GM21526 (cell line): ENCODE data around the gene MUC6.

ENCODE experiments used
- ATAC-seq: cut with Tn5 transposase; IDR thresholded peaks from one replicate; pipeline ENCODE4 v1.9.1; 2021; ENCODE audit warnings: moderate library complexity; ENCODE audit not compliant: unreplicated experiment, low FRiP score

MUC6 gene

GRCh38 chr11:1039481-1040427 is 3.2 kb upstream of the MUC6 start:
- no peak for ATAC-seq

GRCh38 chr11:1038921-1039320 is 2.4 kb upstream of the MUC6 start:
- no peak for ATAC-seq

DNA sequence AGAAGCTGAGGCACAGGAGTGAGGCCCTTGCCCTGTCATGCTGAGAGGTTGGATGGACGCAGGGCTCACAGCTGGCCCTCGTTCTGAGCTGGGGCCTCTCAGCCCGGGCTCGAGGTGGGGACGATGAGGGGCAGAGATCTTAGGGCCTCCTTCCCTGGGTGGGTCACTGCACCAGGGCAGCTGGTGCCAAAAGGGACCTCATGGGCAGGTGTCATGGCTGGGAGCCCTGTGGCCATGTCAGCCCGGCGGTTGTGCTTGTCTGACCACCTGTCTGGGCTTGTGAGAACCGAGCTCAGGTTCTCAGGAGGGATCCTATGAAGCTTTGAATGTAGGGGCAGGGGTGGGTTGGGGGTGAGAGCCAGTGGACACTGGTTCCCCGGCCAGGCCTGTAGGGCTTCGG is 1.8 kb upstream of the MUC6 start:
- no peak for ATAC-seq

DNA sequence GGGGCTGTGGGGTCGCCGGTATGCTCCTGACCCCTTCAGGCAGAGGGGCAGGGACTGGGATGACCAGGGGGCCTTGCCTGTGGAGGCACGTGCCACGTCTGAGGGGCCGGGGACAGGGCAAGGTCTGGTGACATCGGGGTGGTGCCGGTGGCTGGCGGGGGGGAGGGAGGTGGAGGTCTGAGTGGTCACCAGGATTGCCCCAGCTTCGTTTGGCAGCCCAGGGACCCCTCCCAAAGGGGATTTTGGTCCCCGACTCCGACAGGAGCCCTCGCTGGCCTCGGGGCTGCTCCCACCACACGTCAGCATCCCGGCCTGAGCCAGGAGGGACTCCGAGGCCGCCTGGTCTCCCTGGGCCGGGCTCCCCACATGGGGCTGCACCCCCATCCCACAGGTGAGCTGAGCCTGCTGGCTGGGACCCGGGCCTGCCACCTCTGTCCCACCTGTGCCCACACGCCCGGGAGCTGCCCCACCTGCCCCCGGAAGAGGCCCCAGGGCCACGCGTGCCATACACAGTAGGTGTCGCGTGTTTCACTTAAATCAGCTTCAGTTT is 1.1 kb upstream of the MUC6 start:
- ATAC-seq = no peak

DNA sequence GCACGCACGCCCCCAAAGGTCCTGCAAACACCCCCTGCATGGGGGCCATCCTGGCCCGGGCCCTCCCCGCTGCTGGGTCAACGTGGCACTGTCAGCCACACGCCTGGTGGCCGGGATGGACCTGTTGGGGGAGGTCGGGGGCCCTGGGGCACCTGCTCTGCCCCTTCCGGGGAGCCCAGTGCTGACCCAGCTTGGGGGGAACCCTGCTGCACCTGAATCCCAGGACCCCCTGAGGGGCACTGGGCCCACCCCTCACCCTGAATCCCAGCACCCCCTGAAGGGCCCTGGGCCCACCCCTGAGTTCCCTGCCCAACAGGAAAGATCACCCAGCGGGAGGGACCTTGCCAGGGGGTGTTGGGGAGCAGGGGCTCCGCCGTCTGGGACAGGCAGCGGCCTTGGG is 413 bp upstream of the MUC6 start:
- ATAC-seq = no peak

- ATAC-seq = no peak
Observed at GRCh38 chr11:1035577-1036283, 788 bp downstream of the MUC6 start.

GRCh38 chr11:1034456-1035295 is 1.8 kb downstream of the MUC6 start:
- no peak for ATAC-seq

- no peak for ATAC-seq
Observed at GRCh38 chr11:1034001-1034400, 2.5 kb downstream of the MUC6 start.

GRCh38 chr11:1033016-1033798 is 3.3 kb downstream of the MUC6 start:
- no peak for ATAC-seq

GRCh38 chr11:1032310-1032891 is 4.1 kb downstream of the MUC6 start:
- no peak for ATAC-seq

DNA sequence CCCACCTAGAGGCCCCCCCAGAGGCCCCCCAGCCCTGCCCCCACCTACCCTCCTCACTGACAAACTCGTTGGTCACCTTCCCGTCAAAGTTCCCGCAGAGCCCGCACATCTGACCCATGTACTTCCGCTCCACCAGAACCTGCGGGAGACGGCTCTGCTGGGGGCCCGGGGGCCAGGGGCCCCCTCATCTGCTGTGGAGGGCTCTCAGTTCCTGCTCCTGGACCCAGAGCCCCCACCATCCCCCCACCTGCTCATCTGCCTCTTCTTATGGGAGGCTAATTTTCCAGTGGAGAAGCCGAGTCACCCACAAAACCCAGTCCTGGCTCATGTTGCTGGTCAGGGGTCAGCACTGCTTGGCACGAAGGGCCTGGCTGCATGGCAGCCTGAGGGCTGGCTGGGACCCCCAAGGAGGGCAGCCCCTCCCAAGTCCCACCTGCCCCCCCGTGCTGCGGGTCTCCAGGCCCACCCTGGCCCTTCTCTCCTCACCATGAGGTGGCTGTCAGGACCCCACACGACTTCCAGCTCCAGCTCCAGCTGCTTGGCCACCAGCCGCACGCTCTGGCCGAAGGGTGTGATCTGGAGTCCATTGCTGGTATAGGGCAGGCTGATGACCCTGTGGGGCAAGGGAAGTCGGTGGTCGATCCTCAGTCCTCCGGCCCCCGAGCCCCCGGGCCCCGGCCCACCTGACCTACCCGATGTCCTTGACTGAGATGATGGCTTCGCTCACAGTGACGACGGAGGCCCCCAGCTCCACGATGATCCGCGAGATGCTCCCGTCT is 5.2 kb downstream of the MUC6 start:
- no peak for ATAC-seq

GRCh38 chr11:1030556-1030955 is 6.0 kb downstream of the MUC6 start:
- no peak for ATAC-seq

DNA sequence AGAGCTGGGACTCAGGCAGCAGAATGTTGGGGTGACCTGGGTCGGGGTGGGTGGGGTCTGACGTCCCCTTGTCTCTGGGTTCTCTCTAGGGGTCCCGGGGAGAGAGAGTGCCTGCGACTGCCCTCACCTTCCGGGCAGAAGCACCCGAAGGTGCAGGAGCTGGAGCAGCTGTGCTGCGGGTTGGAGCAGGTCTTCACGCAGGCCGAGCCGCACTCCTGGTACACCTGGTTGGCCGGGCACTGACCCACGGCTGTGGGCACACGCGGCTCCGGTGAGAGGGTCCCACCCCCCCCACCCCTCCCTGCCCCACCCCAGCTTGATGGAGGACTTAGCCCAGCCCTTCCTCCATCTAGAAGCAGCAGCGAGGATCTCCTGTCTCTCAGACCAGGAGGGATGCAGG is 6.4 kb downstream of the MUC6 start:
- ATAC-seq = no peak

GRCh38 chr11:1029654-1030053 is 6.9 kb downstream of the MUC6 start:
- no peak for ATAC-seq

DNA sequence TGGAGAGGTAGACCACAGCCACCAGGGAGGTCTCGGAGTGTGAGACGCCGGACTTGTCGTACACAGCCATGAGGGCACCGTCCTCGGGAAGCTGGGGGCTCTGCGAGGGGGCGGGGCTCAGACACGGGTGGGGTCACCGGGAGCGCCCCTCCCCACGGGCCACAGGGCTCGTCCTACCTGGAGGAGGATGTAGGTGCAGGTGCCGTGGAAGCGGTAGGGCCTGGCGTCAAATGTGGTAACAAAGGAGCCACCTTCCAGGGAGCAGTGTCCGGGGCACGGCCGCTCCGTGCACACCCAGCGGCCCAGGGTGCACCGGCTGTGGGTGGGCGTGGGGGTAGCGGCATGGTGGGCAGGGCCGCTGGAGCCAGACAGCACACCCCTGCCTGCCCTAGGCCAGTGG is 7.5 kb downstream of the MUC6 start:
- no peak for ATAC-seq

GRCh38 chr11:1028616-1029015 is 7.9 kb downstream of the MUC6 start:
- no peak for ATAC-seq

- ATAC-seq = no peak
Observed at GRCh38 chr11:1028291-1028540, 8.3 kb downstream of the MUC6 start.

GRCh38 chr11:1027483-1028290 is 8.8 kb downstream of the MUC6 start:
- no peak for ATAC-seq
